HG03469 (cell line): ENCODE data around the gene ZNF550.

ENCODE experiments used
- ATAC-seq: cut with Tn5 transposase; IDR thresholded peaks from one replicate; pipeline ENCODE4 v1.9.1; 2021; ENCODE audit warnings: mild to moderate bottlenecking, moderate library complexity, moderate number of reproducible peaks; ENCODE audit not compliant: unreplicated experiment

The ZNF550 gene

DNA sequence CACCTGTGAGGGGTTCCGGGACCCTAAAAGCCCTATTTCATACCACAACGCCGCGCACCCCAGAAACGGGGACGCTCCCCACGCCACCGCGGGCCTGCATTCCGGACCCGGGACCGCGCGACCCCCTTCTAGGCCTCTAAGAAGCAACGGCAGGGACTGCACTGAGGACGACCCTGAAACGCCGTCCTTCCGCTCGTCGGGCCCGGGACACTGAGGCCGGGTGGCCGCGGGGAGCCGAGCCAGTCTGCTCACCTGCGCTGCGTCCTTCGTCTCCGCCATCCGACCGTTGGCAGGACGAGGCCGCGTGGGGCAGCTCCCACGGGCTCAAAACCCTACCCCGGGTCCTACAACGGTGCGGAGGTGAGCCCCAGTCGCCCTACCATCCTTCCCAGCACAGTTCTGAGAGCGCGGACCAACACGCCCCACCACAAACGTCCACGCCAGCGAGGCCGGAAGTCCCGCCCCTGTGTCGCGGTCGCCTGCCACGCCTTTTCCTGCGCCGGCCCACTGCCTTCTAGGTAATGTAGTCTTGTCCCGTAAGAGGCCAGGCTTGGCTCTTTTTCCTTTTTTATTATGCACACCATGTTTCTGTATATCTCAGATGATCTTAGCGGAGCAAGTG, at the start of gene ZNF550:
TSS of gene ZNF550 (minus strand) at position 460 of the 622 bp plus-strand sequence. CDS start at position 279, 181 bp downstream.
- no peak for ATAC-seq

GRCh38 chr19:57606931-57607330, 47.3 kb upstream of the ZNF550 start:
- ATAC-seq = no peak

- peak; percentile 85 for ATAC-seq
These were observed 40.2 kb upstream of the ZNF550 start, which contains the start of gene ZNF530 for GRCh38 chr19:57599761-57600383. Gene ZNF530, plus strand, starts transcription at chr19:57599885. Its CDS starts 4,461 bp downstream, at chr19:57604346.

- no peak for ATAC-seq
These were observed 39.7 kb upstream of the ZNF550 start for GRCh38 chr19:57599377-57599760.

GRCh38 chr19:57587529-57587928, 27.9 kb upstream of the ZNF550 start:
- no peak for ATAC-seq

GRCh38 chr19:57583521-57584416, 24.1 kb upstream of the ZNF550 start, which contains the start of gene ZIK1:
Gene ZIK1, plus strand, starts transcription at chr19:57584145. Its CDS starts 212 bp downstream, at chr19:57584357.
- peak; percentile 55 for ATAC-seq

- no peak for ATAC-seq
These were observed 23.4 kb upstream of the ZNF550 start for GRCh38 chr19:57583104-57583520.

DNA sequence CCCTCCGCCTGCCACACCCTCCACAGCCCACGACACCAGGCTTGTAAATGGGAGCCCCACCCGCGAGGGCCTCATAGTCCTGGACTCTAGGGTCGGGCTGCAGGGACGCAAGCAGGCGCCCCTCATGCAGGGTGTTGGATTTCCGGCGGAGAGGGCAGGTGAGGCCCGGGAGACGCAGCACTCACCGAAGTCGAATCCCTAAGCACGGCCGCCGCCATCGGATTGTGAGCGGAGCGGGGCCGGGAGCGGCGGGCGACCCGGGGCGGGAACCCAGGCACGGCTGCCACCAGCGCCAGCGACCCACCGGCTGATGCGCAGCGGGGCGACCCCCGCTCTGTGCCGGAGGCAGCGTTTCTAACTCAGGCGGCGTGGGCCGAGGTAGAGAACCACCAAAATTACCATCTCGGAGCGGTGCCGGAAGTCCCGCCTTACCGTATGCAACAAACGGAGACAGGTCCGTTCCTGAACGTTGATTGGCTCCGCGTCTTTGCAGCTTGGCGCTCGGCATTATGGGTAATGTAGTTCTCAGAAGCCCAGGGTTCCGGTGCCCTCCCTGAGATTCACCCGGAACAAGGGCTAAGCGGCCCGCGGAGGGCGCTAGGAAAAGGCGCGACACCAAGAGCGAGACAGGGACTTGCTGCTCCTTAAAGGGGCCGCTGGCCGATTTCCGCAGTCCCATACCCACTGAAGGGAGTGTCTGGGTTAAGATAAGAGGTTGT, 19.0 kb upstream of the ZNF550 start, which contains the start of gene ZNF416:
TSS of gene ZNF416 (minus strand) at position 425 of the 719 bp plus-strand sequence. CDS start at position 218, 207 bp downstream.
- ATAC-seq = peak; percentile 70

GRCh38 chr19:57576661-57577060, 17.0 kb upstream of the ZNF550 start:
- ATAC-seq = no peak

- no peak for ATAC-seq
These were observed 12.8 kb upstream of the ZNF550 start for GRCh38 chr19:57572415-57572947.

DNA sequence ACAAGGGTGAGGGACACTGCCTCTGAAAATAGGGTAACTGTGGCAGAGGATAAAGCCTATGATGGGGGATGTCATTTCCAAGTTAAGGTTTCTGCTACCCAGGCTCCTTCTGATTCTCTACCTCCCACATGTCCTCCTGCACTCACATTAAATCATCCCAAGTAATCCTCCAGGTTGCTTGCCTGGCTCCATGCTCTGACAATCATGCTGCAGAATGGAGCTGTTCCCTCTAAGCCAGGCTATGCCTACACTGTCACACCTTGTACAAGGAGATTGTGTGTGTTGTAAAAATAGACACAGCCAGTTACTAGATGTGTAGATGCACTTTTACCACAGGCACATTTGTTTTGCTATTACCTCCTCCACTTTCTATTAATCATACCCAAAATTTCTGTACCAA, 11.0 kb upstream of the ZNF550 start:
- ATAC-seq = no peak

GRCh38 chr19:57566396-57567265, 7.0 kb upstream of the ZNF550 start:
- ATAC-seq = no peak

DNA sequence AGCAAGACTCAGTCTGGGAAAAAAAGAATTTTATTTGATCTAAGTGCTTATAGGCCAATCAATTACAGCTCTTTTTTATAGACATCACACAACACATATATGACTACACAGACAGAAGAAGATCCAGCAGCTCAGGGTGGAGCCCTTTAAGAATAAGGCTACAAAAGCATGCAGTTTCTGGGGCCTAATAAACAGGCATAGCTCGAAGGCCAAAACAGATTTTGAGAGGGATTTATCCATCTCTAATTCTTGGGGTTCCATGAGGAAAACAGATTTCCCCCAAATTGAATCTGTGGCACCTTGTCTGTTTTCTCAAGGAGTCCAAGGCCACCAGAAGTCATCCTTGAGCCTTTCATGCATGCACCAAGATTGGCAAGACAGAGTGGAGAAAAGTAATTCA, 3.9 kb upstream of the ZNF550 start:
- ATAC-seq = no peak

GRCh38 chr19:57560049-57560491, 407 bp upstream of the ZNF550 start:
- ATAC-seq = no peak

- no peak for ATAC-seq
These were observed 657 bp downstream of the ZNF550 start for GRCh38 chr19:57559008-57559403.

DNA sequence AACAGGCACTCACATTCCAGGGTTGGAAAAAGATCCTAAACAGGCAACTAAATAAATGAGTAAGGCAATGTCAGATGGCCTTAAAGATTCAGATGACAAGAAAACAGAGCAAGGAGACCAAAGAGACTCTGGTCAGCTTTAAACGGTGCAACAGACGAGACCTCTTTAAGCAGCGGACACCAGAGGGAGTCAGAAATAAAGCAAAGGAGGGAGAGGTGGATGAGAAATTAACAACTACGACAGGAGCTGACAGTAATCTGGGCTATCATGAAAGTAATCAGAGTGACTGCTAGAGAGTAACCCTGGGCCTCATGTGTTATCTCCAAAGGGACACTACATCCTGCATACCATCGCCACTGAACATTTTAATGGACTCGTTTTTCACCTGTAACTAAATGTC, 1.1 kb downstream of the ZNF550 start:
- no peak for ATAC-seq

DNA sequence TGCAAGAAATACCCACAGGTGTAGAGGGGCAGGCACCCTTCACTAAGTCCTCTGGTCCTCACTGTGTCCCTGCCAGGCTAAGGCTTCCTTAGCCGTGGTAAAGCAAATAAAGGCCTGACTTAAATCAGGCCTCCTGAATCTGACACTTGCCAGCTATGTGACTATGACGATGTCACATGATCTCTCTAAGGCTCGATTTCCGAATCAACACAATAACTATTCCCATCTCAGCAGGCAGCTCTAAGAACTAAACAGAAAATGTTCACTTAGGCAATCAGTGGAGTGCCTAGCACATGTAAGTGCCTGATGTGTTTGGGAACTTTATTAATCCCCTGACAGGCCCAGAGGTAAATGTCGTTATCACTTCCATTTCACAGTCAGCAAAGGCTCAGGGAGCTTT, 2.0 kb downstream of the ZNF550 start:
- no peak for ATAC-seq

DNA sequence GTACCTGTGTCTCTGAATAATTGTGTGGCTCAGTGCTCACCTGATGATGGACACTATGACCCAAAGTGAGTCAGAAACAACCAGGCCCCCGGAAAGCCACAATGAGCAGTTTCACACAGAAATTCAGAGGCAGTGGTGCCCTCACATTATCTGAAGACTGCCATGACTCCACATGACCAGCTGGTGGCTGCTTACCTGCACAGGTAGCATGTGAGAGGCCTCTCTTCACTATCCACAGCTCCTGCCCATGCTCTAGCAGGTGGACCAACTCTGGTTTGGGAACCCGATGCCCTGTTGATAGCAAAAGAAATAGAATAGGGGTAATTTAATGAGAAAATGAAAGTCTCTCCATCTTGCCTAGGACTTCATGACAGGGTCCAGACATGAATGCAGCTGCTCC, 7.2 kb downstream of the ZNF550 start:
- ATAC-seq = no peak

GRCh38 chr19:57546513-57546912, 13.2 kb downstream of the ZNF550 start:
- ATAC-seq = no peak
